ENCODE results near the gene MCIDAS. TPM values are rescaled to one million over a fixed set of nuclear protein-coding genes. Genes with fewer than 3 reads are reported as not detected.
A peak's percentile ranks its signal among the peaks of the same experiment; 100 is the strongest.

Gene MCIDAS
- total RNA-seq, 2 experiments from 2014 or later: 0.21 TPM; not detected in 1

DNA sequence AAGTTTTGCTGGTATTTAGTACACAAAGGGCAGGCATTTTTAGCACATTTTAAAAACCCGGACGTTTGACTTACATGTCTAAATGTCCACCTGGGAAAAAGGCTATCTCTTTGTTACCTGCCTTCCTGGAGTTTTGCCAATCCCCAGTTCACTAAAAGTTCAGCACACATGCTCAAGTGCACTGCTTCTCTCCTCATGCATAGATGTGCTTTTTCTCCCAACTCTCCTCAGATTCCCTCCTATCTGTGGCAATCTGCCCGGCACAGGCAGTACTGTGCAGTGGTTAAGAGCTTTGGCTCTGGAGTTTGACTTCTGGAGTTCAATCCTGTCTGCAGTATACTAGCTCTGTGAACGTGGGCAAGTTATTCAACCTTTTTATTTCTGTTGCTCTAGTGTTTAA, 14.6 kb upstream of the MCIDAS start:
- POLR2A ChIA-PET: interaction anchor here (0.6 to 0.9 kb wide), 4 partner anchors 8 to 183 kb away, joined by 3 to 4 read pairs (median 3); no protein-coding TSS in a partner anchor
- no peak overlapping the region for H3K4me3 ChIP-seq (ENCODE audit: low read depth, low read length, poor library complexity, severe bottlenecking)
- TF ChIP-seq, protein P1, sequence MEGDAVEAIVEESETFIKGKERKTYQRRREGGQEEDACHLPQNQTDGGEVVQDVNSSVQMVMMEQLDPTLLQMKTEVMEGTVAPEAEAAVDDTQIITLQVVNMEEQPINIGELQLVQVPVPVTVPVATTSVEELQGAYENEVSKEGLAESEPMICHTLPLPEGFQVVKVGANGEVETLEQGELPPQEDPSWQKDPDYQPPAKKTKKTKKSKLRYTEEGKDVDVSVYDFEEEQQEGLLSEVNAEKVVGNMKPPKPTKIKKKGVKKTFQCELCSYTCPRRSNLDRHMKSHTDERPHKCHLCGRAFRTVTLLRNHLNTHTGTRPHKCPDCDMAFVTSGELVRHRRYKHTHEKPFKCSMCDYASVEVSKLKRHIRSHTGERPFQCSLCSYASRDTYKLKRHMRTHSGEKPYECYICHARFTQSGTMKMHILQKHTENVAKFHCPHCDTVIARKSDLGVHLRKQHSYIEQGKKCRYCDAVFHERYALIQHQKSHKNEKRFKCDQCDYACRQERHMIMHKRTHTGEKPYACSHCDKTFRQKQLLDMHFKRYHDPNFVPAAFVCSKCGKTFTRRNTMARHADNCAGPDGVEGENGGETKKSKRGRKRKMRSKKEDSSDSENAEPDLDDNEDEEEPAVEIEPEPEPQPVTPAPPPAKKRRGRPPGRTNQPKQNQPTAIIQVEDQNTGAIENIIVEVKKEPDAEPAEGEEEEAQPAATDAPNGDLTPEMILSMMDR (conservative IDR thresholded peaks at IDR 0.05; ENCODE audit: low read length): no peak
- no peak for TF ChIP-seq EZH2phosphoT487 (IDR thresholded peaks at IDR 0.05; ENCODE audit: borderline replicate concordance, low read depth, low read length)
- H3K4me1 ChIP-seq (ENCODE audit: insufficient read depth, low read length, poor library complexity, severe bottlenecking): no peaks in the 10 kb centered on the region
- no TSS peak for BruUV-seq (replicated peaks)
- H3K9me3 ChIP-seq (ENCODE audit: low read length): no peaks in the 10 kb centered on the region
- CTCF ChIA-PET (ENCODE audit: unreplicated experiment): no interaction called here
- H2AFZ ChIP-seq (ENCODE audit: low read length): no peak overlapping the region
- no peaks in the 10 kb centered on the region for H3K36me3 ChIP-seq (ENCODE audit: insufficient read depth, low read length)
- DNase-seq (ENCODE audit: low spot score): no peak
- no peaks in the 10 kb centered on the region for H3K79me2 ChIP-seq (ENCODE audit: insufficient read depth, low read depth, low read length)
- H4K20me1 ChIP-seq (ENCODE audit: insufficient read depth, low read length): no peaks in the 10 kb centered on the region
- no peak overlapping the region for H3K27ac ChIP-seq (ENCODE audit: low read depth, low read length, poor library complexity, severe bottlenecking)
- H3K4me2 ChIP-seq (ENCODE audit: low read length): no peak overlapping the region
- intact Hi-C loops (cut with micrococcal nuclease; ENCODE audit: unreplicated experiment): no loop called here
- no peaks in the 10 kb centered on the region for H3K9me2 ChIP-seq (ENCODE audit: insufficient read depth, low read length)

DNA sequence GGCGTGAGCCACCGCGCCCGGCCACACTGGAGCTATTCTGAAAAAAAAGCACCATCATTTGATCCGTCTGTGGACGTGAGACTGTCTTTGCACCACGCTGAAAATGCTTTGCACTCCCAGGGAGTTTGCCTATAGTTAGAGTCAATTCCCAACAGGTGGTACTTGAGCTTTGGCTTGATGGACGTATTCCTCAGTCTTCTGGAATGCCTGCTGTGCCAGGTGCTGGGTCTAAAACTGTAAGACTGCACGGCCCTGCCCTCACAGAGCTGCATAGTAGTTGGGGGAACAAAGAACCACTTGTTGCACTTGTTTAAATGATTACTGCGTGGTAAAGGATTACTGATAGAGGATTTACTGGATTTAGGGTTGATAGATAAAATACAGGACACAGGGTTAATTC, 9.7 kb upstream of the MCIDAS start:
- Histone ChIP-seq H3K9me2 (ENCODE audit: insufficient read depth, low read length) (no peaks in the 10 kb centered on the region), H3K4me1 (ENCODE audit: insufficient read depth, low read length, poor library complexity, severe bottlenecking) (peaks cover 12% of the 10 kb centered on the region), H2AFZ (ENCODE audit: low read length) (no peak overlapping the region), H3K79me2 (ENCODE audit: insufficient read depth, low read depth, low read length) (no peaks in the 10 kb centered on the region), H4K20me1 (ENCODE audit: insufficient read depth, low read length) (no peaks in the 10 kb centered on the region), H3K4me2 (ENCODE audit: low read length) (no peak overlapping the region), H3K4me3 (ENCODE audit: low read depth, low read length, poor library complexity, severe bottlenecking) (no peak overlapping the region), H3K36me3 (ENCODE audit: insufficient read depth, low read length) (no peaks in the 10 kb centered on the region), H3K9me3 (ENCODE audit: low read length) (no peaks in the 10 kb centered on the region), H3K27ac (ENCODE audit: low read depth, low read length, poor library complexity, severe bottlenecking) (no peak overlapping the region)
- ChIA-PET CTCF (ENCODE audit: unreplicated experiment) (no interaction called here), POLR2A (interaction anchor here (0.6 kb wide), 1 partner anchor 609 kb away, joined by 3 read pairs; no protein-coding TSS in a partner anchor)
- DNase-seq (ENCODE audit: low spot score): no peak
- intact Hi-C loops (cut with micrococcal nuclease; ENCODE audit: unreplicated experiment): no loop called here
- no TSS peak for BruUV-seq (replicated peaks)
- TF ChIP-seq, protein P1 (conservative IDR thresholded peaks at IDR 0.05; ENCODE audit: low read length): no peak
- TF ChIP-seq EZH2phosphoT487 (IDR thresholded peaks at IDR 0.05; ENCODE audit: borderline replicate concordance, low read depth, low read length): no peak

DNA sequence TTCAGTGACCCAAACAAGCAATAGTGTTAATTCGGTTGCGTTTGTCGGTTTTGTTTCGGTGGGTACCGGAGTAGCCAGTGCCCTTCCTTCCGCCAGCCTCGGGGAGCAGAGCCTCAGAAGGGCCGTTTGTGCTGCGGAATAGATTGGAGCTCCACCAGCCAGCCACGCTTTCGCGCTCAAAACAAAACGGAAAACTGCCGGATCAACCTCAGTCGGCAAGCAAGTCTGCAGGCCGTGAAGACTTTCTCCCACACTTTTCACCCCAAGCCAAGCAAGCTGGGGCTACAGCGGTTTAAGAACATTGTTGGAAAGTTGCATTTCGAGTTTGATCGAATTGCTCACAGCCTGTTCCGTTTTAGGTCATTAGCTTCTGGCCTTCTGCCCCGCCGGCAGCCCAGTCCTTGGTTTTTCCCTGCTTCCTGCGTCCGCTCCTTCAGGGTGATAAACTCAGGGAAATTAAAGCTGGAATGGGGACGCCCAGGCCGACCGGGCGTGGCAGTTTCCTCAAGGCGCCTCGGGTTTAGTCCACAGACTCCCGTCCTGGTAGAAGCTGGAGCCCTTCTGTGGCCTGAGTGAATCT, 7.1 kb upstream of the MCIDAS start:
- no TSS peak for BruUV-seq (replicated peaks)
- intact Hi-C loops (cut with micrococcal nuclease; ENCODE audit: unreplicated experiment): no loop called here
- POLR2A ChIA-PET: interaction anchor here (0.6 to 1.8 kb wide), 4 partner anchors 8 to 451 kb away, joined by 3 to 8 read pairs (median 4); partner anchors contain the start of gene DHX29

More for the DNA sequence above, 7.1 kb upstream of the MCIDAS start:
- no peaks in the 10 kb centered on the region for H4K20me1 ChIP-seq (ENCODE audit: insufficient read depth, low read length)
- no peak overlapping the region for H3K27ac ChIP-seq (ENCODE audit: low read depth, low read length, poor library complexity, severe bottlenecking)
- H2AFZ ChIP-seq (ENCODE audit: low read length): peak overlapping the region; percentile 92; the same call in 1 of the 2 replicates
- H3K79me2 ChIP-seq (ENCODE audit: insufficient read depth, low read depth, low read length): no peaks in the 10 kb centered on the region
- peaks cover 12% of the 10 kb centered on the region for H3K4me1 ChIP-seq (ENCODE audit: insufficient read depth, low read length, poor library complexity, severe bottlenecking)
- H3K9me3 ChIP-seq (ENCODE audit: low read length): no peaks in the 10 kb centered on the region
- CTCF ChIA-PET (ENCODE audit: unreplicated experiment): no interaction called here
- DNase-seq (ENCODE audit: low spot score): no peak
- peak overlapping the region; percentile 90 for H3K4me2 ChIP-seq (ENCODE audit: low read length)
- no peaks in the 10 kb centered on the region for H3K36me3 ChIP-seq (ENCODE audit: insufficient read depth, low read length)
- TF ChIP-seq EZH2phosphoT487 (IDR thresholded peaks at IDR 0.05; ENCODE audit: borderline replicate concordance, low read depth, low read length): no peak
- TF ChIP-seq, protein P1 (conservative IDR thresholded peaks at IDR 0.05; ENCODE audit: low read length): no peak
- H3K9me2 ChIP-seq (ENCODE audit: insufficient read depth, low read length): no peaks in the 10 kb centered on the region
- H3K4me3 ChIP-seq (ENCODE audit: low read depth, low read length, poor library complexity, severe bottlenecking): peak overlapping the region; percentile 71

All from OCI-LY7 (cell line).